ENCODE results near the gene BRMS1.

GRCh38 chr11:66293777-66294625 lies 50.9 kb downstream of the BRMS1 start:
- TF ChIP-seq, protein P1, sequence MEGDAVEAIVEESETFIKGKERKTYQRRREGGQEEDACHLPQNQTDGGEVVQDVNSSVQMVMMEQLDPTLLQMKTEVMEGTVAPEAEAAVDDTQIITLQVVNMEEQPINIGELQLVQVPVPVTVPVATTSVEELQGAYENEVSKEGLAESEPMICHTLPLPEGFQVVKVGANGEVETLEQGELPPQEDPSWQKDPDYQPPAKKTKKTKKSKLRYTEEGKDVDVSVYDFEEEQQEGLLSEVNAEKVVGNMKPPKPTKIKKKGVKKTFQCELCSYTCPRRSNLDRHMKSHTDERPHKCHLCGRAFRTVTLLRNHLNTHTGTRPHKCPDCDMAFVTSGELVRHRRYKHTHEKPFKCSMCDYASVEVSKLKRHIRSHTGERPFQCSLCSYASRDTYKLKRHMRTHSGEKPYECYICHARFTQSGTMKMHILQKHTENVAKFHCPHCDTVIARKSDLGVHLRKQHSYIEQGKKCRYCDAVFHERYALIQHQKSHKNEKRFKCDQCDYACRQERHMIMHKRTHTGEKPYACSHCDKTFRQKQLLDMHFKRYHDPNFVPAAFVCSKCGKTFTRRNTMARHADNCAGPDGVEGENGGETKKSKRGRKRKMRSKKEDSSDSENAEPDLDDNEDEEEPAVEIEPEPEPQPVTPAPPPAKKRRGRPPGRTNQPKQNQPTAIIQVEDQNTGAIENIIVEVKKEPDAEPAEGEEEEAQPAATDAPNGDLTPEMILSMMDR (IDR thresholded peaks at IDR 0.05): no peak
- TF ChIP-seq POLR2A (IDR thresholded peaks at IDR 0.05): no peak
